ENCODE results near the gene TGFBR2.
"Not testable (repeated sequence)": the region's sequence is repeated elsewhere in the genome, so short reads cannot be mapped to it uniquely, and the experiment has no call there.

The TGFBR2 gene

DNA sequence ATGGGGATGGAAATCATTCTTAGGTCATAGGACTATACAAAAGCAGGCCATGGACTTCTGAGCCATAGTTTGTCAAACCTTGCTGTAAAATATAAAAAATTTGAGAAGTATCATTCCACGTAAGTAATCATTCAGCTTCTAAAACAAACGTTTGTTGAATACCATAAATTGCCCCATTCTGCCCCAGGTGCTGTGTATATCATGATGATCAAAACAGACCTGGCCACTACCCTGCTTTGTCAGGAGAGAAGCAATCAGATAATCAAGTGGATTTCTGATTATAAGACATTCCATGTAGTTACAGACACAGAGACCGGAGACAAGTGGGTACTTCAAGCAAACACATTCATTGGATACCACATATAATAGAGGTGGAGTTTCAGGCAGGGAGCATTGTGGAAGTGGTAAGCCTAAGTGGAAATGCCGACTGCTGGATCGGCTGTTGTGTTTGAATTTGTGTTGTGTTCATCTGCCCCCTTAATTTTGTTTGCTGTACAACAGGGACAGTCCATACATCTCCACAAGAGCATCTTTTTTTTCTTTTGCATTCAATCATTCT is 61.7 kb downstream of the TGFBR2 start:
- Histone ChIP-seq H3K4me2 (ENCODE audit: low read depth, low read length, poor library complexity, severe bottlenecking) (peak overlapping the region; percentile 75), H3K36me3 (ENCODE audit: insufficient read depth, low read length) (peaks cover 44% of the 10 kb centered on the region), H2AFZ (ENCODE audit: low read length) (no peak overlapping the region), H3K27me3 (ENCODE audit: insufficient read depth, low read length, poor library complexity, severe bottlenecking) (no peaks in the 10 kb centered on the region), H3K4me1 (ENCODE audit: insufficient read depth, low read length, poor library complexity, severe bottlenecking) (peaks cover 53% of the 10 kb centered on the region), H4K20me1 (ENCODE audit: insufficient read depth, low read length, poor library complexity, severe bottlenecking) (no peaks in the 10 kb centered on the region), H3K9me2 (replicated peaks; ENCODE audit: low read depth, low read length) (no peaks in the 10 kb centered on the region), H3K9ac (ENCODE audit: low read depth, low read length, poor library complexity, severe bottlenecking) (peak overlapping the region; percentile 28), H3K79me2 (ENCODE audit: insufficient read depth, low read length) (peaks cover 65% of the 10 kb centered on the region), H3K4me3 (ENCODE audit: low read length, poor library complexity, severe bottlenecking) (peak overlapping the region; percentile 24), H3K9me3 (ENCODE audit: insufficient read depth, low read depth, low read length) (no peaks in the 10 kb centered on the region), H3F3A (ENCODE audit: low read depth) (peaks cover 30% of the 10 kb centered on the region)
- no peak for TF ChIP-seq EZH2phosphoT487 (IDR thresholded peaks at IDR 0.05; ENCODE audit: borderline replicate concordance)
- TF ChIP-seq, protein P1, sequence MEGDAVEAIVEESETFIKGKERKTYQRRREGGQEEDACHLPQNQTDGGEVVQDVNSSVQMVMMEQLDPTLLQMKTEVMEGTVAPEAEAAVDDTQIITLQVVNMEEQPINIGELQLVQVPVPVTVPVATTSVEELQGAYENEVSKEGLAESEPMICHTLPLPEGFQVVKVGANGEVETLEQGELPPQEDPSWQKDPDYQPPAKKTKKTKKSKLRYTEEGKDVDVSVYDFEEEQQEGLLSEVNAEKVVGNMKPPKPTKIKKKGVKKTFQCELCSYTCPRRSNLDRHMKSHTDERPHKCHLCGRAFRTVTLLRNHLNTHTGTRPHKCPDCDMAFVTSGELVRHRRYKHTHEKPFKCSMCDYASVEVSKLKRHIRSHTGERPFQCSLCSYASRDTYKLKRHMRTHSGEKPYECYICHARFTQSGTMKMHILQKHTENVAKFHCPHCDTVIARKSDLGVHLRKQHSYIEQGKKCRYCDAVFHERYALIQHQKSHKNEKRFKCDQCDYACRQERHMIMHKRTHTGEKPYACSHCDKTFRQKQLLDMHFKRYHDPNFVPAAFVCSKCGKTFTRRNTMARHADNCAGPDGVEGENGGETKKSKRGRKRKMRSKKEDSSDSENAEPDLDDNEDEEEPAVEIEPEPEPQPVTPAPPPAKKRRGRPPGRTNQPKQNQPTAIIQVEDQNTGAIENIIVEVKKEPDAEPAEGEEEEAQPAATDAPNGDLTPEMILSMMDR (conservative IDR thresholded peaks at IDR 0.05; ENCODE audit: low read length): no peak

DNA sequence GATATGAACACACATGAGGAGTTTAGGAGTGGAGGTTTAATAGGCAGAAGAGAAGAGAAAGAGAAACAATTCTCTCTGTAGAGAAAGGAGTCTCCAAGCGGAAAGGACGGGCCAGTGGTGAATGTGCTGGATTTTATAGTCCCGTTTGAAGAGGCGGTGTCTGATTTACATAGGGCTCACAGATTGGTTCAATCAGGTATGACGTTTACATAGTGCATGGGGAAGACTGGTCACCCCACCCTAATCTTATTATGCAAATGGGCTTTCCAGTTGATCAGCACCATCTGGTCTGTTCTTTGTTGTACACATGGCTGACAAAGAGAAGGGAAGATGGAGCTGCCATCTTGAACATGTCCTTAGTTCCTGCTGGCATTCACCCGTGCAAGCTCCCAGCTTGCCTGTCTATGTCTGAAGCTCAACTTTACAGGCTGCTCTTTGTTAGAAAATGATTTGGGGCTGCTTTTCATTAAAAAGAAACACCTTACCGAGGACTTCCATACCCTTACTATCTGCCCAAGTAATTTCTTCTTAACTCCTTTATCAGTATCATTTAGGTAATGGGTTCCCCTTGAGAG is 63.0 kb downstream of the TGFBR2 start:
- not testable (repeated sequence) for H3K9ac ChIP-seq (ENCODE audit: low read depth, low read length, poor library complexity, severe bottlenecking); H3K9me2 ChIP-seq (replicated peaks; ENCODE audit: low read depth, low read length); H3K27me3 ChIP-seq (ENCODE audit: insufficient read depth, low read length, poor library complexity, severe bottlenecking); H3K9me3 ChIP-seq (ENCODE audit: insufficient read depth, low read depth, low read length); H4K20me1 ChIP-seq (ENCODE audit: insufficient read depth, low read length, poor library complexity, severe bottlenecking); H2AFZ ChIP-seq (ENCODE audit: low read length); H3K4me3 ChIP-seq (ENCODE audit: low read length, poor library complexity, severe bottlenecking); H3K4me2 ChIP-seq (ENCODE audit: low read depth, low read length, poor library complexity, severe bottlenecking)
- Histone ChIP-seq H3K4me1 (ENCODE audit: insufficient read depth, low read length, poor library complexity, severe bottlenecking) (peaks cover 40% of the 10 kb centered on the region), H3K79me2 (ENCODE audit: insufficient read depth, low read length) (peaks cover 68% of the 10 kb centered on the region), H3F3A (ENCODE audit: low read depth) (peaks cover 26% of the 10 kb centered on the region), H3K36me3 (ENCODE audit: insufficient read depth, low read length) (peaks cover 57% of the 10 kb centered on the region)

DNA sequence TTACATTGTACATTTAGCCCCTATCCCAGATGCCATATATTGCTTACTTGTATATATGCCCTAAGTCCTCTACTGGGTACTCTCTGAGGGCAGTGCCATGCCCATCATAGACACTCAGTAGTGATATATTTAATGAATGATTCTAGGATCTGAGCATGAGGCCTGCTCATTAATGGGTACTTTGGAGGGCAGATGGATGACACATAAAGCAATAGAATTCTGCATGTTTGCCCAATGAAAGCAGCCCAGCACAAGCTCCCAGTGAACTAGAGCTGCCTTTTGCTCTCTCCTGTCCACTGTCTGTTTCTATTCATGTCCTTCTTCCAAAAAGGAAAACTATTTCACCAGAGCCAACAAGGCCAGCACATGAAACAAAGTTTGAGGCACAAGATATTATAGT is 63.9 kb downstream of the TGFBR2 start:
- Histone ChIP-seq H3K9me2 (replicated peaks; ENCODE audit: low read depth, low read length) (no peaks in the 10 kb centered on the region), H3K36me3 (ENCODE audit: insufficient read depth, low read length) (peaks cover 66% of the 10 kb centered on the region), H3K9ac (ENCODE audit: low read depth, low read length, poor library complexity, severe bottlenecking) (no peak overlapping the region)

More for the DNA sequence above, 63.9 kb downstream of the TGFBR2 start:
- no peaks in the 10 kb centered on the region for H3K27me3 ChIP-seq (ENCODE audit: insufficient read depth, low read length, poor library complexity, severe bottlenecking)
- H2AFZ ChIP-seq (ENCODE audit: low read length): no peak overlapping the region
- no peak overlapping the region for H3K4me2 ChIP-seq (ENCODE audit: low read depth, low read length, poor library complexity, severe bottlenecking)
- H3K79me2 ChIP-seq (ENCODE audit: insufficient read depth, low read length): peaks cover 73% of the 10 kb centered on the region
- TF ChIP-seq, protein P1 (conservative IDR thresholded peaks at IDR 0.05; ENCODE audit: low read length): no peak
- TF ChIP-seq EZH2phosphoT487 (IDR thresholded peaks at IDR 0.05; ENCODE audit: borderline replicate concordance): no peak
- H3K4me3 ChIP-seq (ENCODE audit: low read length, poor library complexity, severe bottlenecking): no peak overlapping the region
- no peaks in the 10 kb centered on the region for H3K9me3 ChIP-seq (ENCODE audit: insufficient read depth, low read depth, low read length)
- peaks cover 20% of the 10 kb centered on the region; the same call in 1 of the 2 replicates for H3F3A ChIP-seq (ENCODE audit: low read depth)
- H4K20me1 ChIP-seq (ENCODE audit: insufficient read depth, low read length, poor library complexity, severe bottlenecking): no peaks in the 10 kb centered on the region
- H3K4me1 ChIP-seq (ENCODE audit: insufficient read depth, low read length, poor library complexity, severe bottlenecking): peaks cover 33% of the 10 kb centered on the region
